Osteocyte (in vitro differentiated cells): ENCODE results near the gene GHRHR. TPM values are rescaled to one million over a fixed set of nuclear protein-coding genes. Genes with fewer than 3 reads are reported as not detected.

ENCODE experiments used
- DNase-seq: peaks from one replicate; pipeline ENCODE4 v3.0.0; 2021; ENCODE audit warnings: mixed read lengths; ENCODE audit not compliant: unreplicated experiment; ENCODE audit errors: extremely low spot score
- H3K27ac Mint-ChIP-seq: one replicate; pipeline ENCODE4 v1.8.0; 2021; ENCODE audit warnings: mild to moderate bottlenecking, mixed read lengths; ENCODE audit not compliant: unreplicated experiment
- H3K27me3 Mint-ChIP-seq: one replicate; pipeline ENCODE4 v1.8.0; 2021; ENCODE audit warnings: mixed read lengths; ENCODE audit not compliant: unreplicated experiment
- H3K36me3 Mint-ChIP-seq: one replicate; pipeline ENCODE4 v1.8.0; 2021; ENCODE audit warnings: mixed read lengths; ENCODE audit not compliant: unreplicated experiment
- H3K4me1 Mint-ChIP-seq: one replicate; pipeline ENCODE4 v1.8.0; 2021; ENCODE audit warnings: mixed read lengths; ENCODE audit not compliant: unreplicated experiment
- H3K4me3 Mint-ChIP-seq: one replicate; pipeline ENCODE4 v1.8.0; 2021; ENCODE audit warnings: mild to moderate bottlenecking, moderate library complexity, mixed read lengths; ENCODE audit not compliant: unreplicated experiment
- H3K9me3 Mint-ChIP-seq: one replicate; pipeline ENCODE4 v1.8.0; 2021; ENCODE audit warnings: mixed read lengths; ENCODE audit not compliant: unreplicated experiment
- CTCF ChIP-seq: fragments of 200-600 bp; sonication (generic); IDR thresholded peaks from 2 replicates; pipeline ENCODE4 v1.5.0; 2021; ENCODE audit warnings: antibody characterized with exemption, mild to moderate bottlenecking, moderate library complexity
- total RNA-seq: library from RNA; stranded (reverse); gene quantifications from 2 replicates; pipeline ENCODE4 v1.2.1, GENCODE V29; 2021

The GHRHR gene
- total RNA-seq, 1 donor from 2014 or later: not detected

GRCh38 chr7:30988351-30989005 is 24.7 kb downstream of the GHRHR start:
- H3K27me3 Mint-ChIP-seq: peaks cover 38% of the 10 kb centered on the region
- peaks cover 14% of the 10 kb centered on the region for H3K4me1 Mint-ChIP-seq
- no peak for TF ChIP-seq CTCF
- no peak overlapping the region for H3K27ac Mint-ChIP-seq
- H3K9me3 Mint-ChIP-seq: no peaks in the 10 kb centered on the region
- H3K4me3 Mint-ChIP-seq: no peak overlapping the region
- DNase-seq: no peak
- H3K36me3 Mint-ChIP-seq: no peaks in the 10 kb centered on the region

- no peak for TF ChIP-seq CTCF
- H3K36me3 Mint-ChIP-seq: no peaks in the 10 kb centered on the region
- H3K4me1 Mint-ChIP-seq: peaks cover 11% of the 10 kb centered on the region
- H3K27me3 Mint-ChIP-seq: peaks cover 31% of the 10 kb centered on the region
- no peak for DNase-seq
- no peaks in the 10 kb centered on the region for H3K9me3 Mint-ChIP-seq
- H3K27ac Mint-ChIP-seq: no peak overlapping the region
- H3K4me3 Mint-ChIP-seq: no peak overlapping the region
These were observed 25.5 kb downstream of the GHRHR start for GRCh38 chr7:30989008-30989823.

DNA sequence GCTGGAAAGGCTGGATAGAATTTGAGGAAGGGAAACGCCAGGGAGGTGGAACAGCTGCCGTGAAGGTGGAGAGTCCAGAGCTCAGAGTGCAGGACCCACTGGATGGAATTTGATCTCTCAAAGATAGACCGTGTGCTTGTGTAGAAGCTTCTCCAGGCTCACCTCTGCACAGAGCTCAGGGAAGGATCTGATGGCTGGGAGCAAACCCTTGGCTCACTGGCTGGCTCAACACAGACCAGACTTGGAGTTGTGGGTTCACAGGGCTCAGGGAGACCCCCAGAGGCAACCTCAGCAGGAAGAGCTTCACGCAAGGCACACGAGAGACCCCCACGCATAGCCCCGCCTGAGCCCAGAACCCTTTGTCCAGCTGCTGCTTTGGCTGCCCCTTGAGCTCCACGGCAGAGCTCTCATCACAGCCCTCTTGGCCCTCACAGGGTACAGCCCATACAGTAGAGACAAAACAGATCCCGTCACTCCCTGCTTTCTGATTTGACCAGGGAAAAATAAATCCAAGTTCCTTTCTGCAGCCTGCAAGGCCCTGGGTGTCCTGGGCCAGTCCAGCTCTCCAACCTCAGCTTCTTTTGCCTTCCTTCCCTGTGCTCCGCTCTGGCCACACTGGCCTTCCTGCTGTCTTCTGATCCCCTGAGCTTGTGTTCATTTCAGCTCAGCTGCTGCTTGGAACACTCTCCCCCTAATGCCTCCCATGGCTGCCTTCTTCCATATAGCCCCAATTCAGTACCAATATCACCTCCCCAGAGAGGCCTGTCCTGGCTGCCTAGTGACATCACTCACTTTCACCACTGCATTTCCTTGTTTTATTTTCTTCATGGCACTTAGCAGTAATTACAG is 26.3 kb downstream of the GHRHR start:
- Mint-ChIP-seq H3K4me3 (no peak overlapping the region), H3K4me1 (peaks cover 11% of the 10 kb centered on the region), H3K27ac (no peak overlapping the region), H3K27me3 (peaks cover 24% of the 10 kb centered on the region), H3K9me3 (no peaks in the 10 kb centered on the region), H3K36me3 (no peaks in the 10 kb centered on the region)
- TF ChIP-seq CTCF: no peak
- no peak for DNase-seq

DNA sequence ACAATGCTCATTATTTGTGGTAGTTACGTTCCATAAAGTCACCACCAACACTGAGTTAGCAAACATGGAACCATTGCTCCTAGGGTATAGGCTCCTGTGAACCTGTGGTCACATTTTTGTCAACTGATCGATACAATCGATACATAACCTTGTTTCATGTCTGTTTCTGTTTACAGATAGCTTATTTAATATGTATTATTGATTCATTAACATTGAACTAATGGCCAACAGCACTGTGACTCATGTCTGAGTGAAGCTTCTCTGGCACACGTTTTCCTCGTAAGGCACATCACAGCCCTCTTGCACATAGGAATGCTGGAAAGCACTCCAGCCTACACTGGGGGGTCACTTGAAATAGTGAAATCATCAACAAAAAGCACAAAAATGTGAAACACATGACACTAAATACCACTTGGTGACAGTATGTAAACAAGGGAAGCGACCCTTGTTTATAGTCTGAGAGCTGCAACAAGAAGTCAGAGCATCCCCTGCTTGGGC is 27.0 kb downstream of the GHRHR start:
- DNase-seq: no peak
- H3K36me3 Mint-ChIP-seq: no peaks in the 10 kb centered on the region
- H3K4me3 Mint-ChIP-seq: no peak overlapping the region
- no peak overlapping the region for H3K27ac Mint-ChIP-seq
- H3K27me3 Mint-ChIP-seq: peaks cover 17% of the 10 kb centered on the region
- no peaks in the 10 kb centered on the region for H3K9me3 Mint-ChIP-seq
- TF ChIP-seq CTCF: no peak
- peaks cover 11% of the 10 kb centered on the region for H3K4me1 Mint-ChIP-seq
